Activated CD4-positive, alpha-beta T cell treated with anti-CD3 and anti-CD28 coated beads, Interleukin-2, Interleukin-6, amounts not matched to agents 100 ng/mL and 50 ng/mL, durations not matched to agents 16 hours and 8 hours (primary cell): ENCODE measurements around the gene FGF11.

ENCODE experiments used
- DNase-seq: peaks from one replicate; pipeline ENCODE4 v3.0.0-alpha.2; 2020

FGF11 gene

GRCh38 chr17:7439462-7440112, at the start of gene FGF11:
Gene FGF11, plus strand, starts transcription at chr17:7439512. Its CDS starts 109 bp downstream, at chr17:7439621.
- DNase-seq, result no peak

- DNase-seq, result no peak
Observed at GRCh38 chr17:7389924-7390910, 49.1 kb upstream of the FGF11 start.

GRCh38 chr17:7391307-7391706, 48.0 kb upstream of the FGF11 start:
- no peak for DNase-seq

GRCh38 chr17:7392696-7393612, 46.4 kb upstream of the FGF11 start:
- DNase-seq, result no peak

GRCh38 chr17:7393613-7394451, 45.5 kb upstream of the FGF11 start:
- DNase-seq, result peak; percentile 54

- peak; percentile 90 for DNase-seq
Observed at GRCh38 chr17:7394452-7395191, 44.7 kb upstream of the FGF11 start, which contains the start of gene PLSCR3. Gene PLSCR3, minus strand, starts transcription at chr17:7394525. Its CDS starts 415 bp downstream, at chr17:7394110.

GRCh38 chr17:7396147-7396546, 43.2 kb upstream of the FGF11 start:
- no peak for DNase-seq

- DNase-seq, result no peak
Observed at GRCh38 chr17:7398612-7399011, 40.7 kb upstream of the FGF11 start.

GRCh38 chr17:7403043-7403726, 36.1 kb upstream of the FGF11 start:
- DNase-seq, result peak; percentile 25

GRCh38 chr17:7403727-7403976, 35.7 kb upstream of the FGF11 start:
- no peak for DNase-seq

GRCh38 chr17:7403977-7404736, 35.2 kb upstream of the FGF11 start, which contains the start of gene TMEM256:
Gene TMEM256, minus strand, starts transcription at chr17:7404097. Its CDS starts 13 bp downstream, at chr17:7404084.
- DNase-seq, result peak; percentile 97

GRCh38 chr17:7404737-7405349, 34.5 kb upstream of the FGF11 start:
- DNase-seq, result no peak

- no peak for DNase-seq
Observed at GRCh38 chr17:7405350-7406234, 33.7 kb upstream of the FGF11 start.

GRCh38 chr17:7406235-7406825, 33.0 kb upstream of the FGF11 start:
- DNase-seq, result no peak

GRCh38 chr17:7407082-7407481, 32.2 kb upstream of the FGF11 start:
- DNase-seq, result no peak

- DNase-seq, result no peak
Observed at GRCh38 chr17:7407485-7408251, 31.6 kb upstream of the FGF11 start, which contains the start of gene NLGN2. Gene NLGN2, plus strand, starts transcription at chr17:7407845. Its CDS starts 411 bp downstream, at chr17:7408256.

- DNase-seq, result peak; percentile 12
Observed at GRCh38 chr17:7408252-7408727, 31.0 kb upstream of the FGF11 start.
